GM20431 (cell line): Measurements from ENCODE around the gene RORB.
"Not testable (repeated sequence)": the region's sequence is repeated elsewhere in the genome, so short reads cannot be mapped to it uniquely, and the experiment has no call there.

Source experiments
- in situ Hi-C: fragments of 300-500 bp; cut with MseI, MboI; formaldehyde crosslinking; loops from one replicate; pipeline ENCODE4 v1.15.0; 2020; ENCODE audit warnings: low sequenced_read_pairs; ENCODE audit not compliant: unreplicated experiment

The RORB gene

DNA sequence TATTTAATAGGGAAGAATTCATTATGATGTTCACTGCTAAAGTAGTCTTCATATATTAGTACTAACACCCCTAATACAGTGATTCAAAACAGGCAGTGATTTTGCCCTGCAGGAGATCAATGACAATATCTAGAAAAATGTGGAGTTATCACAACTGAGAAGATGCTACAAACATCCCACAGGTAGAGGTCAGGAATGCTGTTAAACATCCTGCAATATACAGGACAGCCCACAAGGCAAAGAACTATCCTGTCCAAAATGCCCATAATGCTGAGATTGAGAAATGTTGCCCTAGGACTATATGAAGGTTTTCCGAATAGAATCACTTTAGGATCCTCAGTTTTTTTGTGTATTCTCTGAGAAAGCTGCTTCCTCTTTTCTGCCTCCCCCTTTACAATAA lies 15.3 kb downstream of the RORB start:
- in situ Hi-C loops, result no loop called here

DNA sequence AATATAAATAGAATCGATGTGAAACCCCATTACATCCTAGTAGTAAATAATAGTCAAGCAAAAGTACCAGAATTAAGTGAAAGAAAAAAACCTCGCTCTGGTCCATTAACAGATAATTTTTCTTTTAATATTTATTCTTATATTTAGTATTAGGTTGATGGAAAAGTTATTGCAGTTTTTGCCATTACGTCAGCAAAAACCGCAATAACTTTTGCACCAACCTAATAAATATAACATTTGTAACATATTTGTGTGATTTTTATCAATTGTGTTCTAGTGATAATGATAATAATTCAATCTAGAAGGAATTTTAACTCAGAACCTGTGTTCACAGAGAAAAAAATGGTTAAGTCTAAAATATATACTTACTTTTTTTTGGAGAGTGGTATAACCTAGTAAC lies 16.1 kb downstream of the RORB start:
- in situ Hi-C loops, result no loop called here

DNA sequence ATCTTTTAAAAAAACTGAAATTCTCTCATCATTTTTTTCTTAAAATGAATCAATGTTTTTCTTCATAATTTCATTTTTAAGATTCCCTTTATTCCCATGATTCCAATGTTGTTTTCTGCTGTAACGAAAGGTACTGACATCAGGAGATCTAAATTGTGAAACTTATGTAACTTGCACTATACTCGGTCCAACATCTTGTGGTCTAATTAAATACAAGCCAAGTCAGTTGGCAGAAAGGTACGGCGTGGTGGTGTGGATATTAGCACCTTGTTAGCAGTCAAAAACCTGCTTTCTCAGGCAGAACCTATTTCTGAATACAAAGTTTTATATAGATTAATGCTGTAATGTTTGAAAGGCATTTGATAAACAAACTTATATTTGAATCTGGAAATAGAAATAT lies 20.1 kb downstream of the RORB start:
- in situ Hi-C loops, result no loop called here

DNA sequence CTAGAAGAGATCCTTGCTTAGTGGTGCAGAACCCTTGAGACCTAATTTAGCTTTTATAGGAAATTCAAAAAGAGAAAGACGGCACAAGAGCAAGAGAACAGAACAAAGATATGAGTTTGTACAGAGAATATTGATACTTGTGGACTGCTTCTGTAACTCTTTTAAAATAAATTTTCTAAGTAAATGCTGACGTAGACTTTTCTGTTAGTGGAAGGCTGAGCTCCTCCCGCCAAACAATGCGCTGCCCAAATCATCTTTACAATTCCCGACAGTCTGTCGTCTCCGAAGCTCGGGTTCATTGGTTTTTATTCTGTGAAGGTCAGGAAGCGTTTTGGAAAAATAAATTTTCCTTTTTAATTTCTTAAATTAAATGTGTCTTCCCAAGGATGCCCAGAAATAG lies 22.3 kb downstream of the RORB start:
- in situ Hi-C loops, result no loop called here

DNA sequence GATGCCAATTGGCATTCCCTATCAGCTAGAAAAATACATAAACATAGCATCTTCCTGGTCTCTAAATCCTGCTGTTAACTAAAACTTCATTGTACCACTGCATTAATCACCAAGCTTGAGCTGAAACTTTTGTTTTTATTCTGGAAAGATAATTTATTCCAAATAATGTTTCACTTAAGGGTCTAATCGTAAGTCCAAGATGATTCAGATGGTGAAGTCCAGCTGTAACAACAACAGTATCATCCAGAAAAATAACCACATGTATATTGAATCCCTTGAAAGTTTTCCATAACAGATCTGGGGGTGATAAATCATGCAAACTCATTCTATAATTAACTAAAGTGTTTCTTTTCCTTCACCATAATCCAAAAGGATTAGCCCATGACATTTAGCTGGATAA lies 23.9 kb downstream of the RORB start:
- in situ Hi-C loops, result no loop called here

DNA sequence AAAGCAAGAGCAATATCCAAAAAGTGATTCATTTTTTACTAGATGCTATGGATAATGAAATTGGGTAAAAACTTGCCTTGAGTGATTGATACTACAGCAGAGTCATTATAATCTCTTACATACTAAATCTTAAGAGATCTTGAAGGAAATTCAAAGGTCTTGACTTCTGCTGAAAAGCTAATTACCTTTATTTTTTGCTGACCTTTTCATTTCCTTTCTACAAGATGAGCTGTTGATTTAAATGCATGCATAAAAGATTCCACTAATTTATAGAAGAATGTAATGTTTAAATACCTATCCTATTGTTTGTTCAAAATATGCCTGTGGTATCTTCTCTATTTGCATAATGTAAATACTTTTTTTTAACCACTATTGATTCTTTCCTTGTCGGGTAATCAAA lies 27.2 kb downstream of the RORB start:
- in situ Hi-C loops, result no loop called here

DNA sequence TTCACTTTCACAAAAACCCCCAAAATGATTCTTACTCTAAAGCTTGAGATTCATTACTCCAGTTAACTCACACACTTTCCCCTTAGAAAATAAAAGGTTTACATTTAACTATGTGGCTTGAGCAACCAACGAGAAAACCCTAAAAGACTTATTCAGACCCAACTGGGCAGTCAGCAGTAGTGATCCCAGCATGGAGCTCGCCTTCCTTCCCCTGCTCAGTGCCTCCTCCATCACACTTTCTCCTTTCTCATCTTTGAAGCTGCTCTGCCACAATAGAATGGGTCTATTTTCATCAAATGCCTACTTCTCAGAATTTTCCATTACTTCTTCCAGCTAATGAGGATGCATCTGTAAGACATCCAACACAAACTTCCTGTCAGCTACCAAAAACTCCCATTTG lies 29.1 kb downstream of the RORB start:
- in situ Hi-C loops, result no loop called here

DNA sequence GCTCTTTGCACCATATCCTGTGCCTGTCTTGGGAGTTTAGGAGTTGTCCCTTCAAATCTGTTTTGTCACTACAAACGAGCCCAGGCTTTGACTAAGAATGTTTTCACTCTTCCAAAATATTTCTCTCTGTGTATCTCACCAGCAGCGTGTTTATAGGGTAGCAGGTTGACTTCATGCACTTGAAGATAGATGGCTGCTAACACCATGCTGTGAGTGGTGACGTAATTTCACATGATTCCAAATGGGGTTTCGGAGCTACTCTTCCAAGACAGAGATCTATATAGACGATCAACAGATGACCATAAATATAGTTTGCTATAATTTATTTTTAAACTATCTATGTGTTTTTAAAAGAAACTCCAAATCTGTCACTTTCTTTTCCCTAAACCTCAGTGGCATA lies 30.6 kb downstream of the RORB start:
- in situ Hi-C loops, result no loop called here

DNA sequence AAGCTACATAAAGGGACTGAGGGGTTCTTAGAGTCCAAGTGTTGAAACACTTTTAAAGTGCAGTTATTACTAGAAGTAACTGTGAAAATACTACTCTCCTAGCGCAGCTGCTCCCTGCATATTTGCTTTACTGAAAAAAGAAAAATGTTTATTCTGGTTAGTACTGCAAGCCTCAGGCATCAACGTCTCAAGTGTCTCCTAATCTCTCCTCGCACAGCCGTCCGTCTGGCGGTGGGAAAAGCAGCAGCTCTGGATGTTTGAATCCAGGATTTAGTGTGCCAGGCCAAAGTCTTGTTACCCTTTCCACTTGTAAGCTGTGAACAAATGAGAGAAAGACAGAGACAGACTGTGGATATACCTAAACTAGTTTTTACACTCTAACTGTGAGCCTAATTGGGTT lies 31.1 kb downstream of the RORB start:
- in situ Hi-C loops, result no loop called here

DNA sequence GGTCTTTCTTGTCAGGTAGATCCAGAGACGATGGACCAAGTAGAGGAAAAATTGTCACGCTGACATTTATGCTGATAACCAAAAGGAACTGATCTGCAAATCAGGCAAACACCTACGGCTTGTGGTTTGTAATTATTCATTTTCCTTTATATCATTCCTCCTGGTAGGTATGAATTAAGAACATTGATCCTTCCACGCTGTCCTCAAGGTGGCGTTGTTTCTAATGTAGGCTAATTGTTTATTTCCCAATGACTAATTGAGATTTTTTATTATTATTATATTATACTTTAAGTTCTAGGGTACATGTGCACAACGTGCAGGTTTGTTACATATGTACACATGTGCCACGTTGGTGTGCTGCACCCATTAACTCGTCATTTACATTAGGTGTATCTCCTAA lies 33.3 kb downstream of the RORB start:
- in situ Hi-C loops, result not testable (repeated sequence)

DNA sequence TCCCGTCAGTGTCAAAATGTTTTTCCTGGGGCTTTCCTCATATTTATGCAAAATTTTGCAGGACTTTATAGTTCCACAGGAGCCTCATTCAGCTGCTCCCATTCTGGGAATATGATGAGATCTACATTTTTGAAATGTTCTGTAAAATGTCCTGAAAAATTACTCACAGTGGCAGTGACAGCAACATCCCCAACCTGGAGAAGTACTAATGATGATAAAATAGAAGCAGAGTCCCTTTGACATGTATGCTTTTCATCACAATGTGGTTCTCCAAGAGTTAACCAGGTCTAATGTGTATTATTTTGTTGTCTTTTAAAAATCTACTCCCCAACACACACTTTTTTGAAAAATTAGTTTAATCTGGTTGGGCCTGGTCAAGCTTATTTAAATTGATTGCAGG lies 36.1 kb downstream of the RORB start:
- in situ Hi-C loops, result no loop called here

DNA sequence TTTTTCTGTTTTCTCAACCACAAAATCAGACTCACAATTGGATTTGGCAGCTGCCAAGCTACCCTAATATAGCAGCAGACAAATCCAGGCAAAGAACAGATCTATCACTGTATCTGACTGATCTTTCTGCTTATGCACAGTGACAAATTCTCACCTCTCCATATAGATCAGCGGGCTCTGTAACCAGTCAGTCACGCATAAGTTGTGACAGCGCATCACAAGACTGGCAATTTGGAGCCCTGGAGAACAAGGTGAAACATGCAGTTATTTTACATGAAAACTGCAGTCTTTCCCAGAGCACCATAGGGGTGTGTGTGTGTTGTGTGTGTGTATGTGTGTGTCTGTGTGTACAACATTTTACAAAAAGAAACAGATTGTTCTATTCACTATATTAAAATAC lies 37.7 kb downstream of the RORB start:
- in situ Hi-C loops, result no loop called here

DNA sequence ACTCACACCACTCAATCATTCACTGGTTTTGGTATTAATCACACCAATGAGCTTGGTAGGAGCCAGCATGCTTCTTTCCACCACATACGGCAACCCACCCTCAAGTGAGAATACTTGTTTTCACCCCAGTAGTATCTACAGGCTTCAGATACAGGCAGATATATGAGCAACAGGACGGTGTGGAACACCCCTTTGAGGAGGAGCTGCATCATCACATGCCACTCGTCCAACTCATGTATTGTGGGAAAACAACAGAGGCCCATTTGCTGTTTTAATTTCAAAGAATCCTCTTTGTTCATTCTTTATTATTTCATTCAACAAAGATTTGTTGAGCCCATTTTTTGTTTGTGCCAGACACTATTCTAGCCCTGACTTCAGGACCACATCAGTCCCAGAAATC lies 46.0 kb downstream of the RORB start:
- in situ Hi-C loops, result no loop called here

DNA sequence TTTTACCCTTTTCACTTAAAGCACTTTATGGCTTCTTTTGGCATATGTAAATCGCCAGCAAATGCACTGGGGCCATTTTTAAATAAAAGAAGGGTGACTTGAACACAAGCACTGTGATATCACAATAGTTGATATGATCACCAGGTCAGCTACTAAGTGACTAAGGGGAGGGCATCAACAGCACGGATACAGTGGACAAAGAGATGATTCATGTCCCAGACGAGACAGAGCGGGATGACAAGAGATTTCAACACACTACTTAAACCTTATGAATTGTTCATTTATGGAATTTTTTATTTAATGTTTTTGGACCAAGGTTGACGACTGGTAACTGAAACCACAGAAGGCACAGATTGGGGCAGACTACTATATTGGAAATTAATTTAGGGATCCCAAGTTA lies 54.1 kb downstream of the RORB start:
- in situ Hi-C loops, result loop anchor here (25.0 kb wide), 1 partner anchor 864 kb away; no protein-coding TSS in a partner anchor

DNA sequence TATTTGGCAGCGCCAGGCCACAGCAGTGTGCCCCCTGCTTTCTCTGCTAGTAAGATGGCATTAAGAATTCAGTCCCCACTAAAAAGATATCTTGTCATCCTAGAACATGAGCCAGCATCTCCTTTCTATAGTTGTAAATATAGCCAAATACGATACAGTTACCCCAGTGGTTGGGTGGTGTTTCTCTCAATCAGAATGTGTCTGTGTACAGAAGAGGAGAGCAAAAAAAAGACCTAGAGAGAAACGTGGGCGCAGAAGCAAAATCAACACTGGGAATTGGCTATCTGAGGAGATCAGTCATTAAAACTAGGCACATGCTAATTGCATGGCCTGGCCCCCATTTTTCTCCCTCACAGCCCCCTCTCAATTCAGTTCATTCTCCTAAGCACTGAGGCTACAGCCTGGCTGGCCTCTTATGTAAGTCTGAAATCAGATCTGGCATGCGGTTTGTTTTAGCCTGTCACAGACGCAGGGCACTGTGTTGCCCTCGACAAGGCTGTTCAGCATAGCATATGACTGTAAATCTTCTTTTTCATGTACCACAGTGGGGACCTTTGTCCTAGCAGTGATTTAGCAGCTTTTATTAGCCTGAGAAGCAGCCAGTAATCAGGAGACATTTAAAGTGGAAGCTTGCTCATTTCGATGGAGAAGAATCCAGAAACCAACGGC lies 57.8 kb downstream of the RORB start:
- in situ Hi-C loops, result loop anchor here (25.0 kb wide), 1 partner anchor 868 kb away; no protein-coding TSS in a partner anchor

DNA sequence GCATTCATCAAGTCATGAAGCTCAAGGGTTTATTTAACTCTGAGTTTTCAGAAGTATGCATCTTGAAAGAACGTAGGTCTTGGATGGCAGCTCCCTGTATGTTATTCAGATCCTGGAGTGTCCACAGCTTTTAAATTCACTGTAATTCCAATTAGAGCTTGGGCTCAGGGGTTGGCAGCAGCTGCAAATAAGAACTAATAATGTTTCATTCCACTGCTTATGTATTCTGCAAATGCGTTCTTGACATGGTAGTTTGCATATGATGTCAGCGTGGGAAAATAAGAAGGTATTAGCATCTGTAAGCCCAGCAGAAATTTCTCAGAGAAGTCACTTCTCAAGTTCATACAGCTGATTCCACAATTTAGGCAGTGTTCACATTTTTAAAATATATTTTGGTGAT lies 58.4 kb downstream of the RORB start:
- in situ Hi-C loops, result loop anchor here (25.0 kb wide), 1 partner anchor 868 kb away; no protein-coding TSS in a partner anchor

DNA sequence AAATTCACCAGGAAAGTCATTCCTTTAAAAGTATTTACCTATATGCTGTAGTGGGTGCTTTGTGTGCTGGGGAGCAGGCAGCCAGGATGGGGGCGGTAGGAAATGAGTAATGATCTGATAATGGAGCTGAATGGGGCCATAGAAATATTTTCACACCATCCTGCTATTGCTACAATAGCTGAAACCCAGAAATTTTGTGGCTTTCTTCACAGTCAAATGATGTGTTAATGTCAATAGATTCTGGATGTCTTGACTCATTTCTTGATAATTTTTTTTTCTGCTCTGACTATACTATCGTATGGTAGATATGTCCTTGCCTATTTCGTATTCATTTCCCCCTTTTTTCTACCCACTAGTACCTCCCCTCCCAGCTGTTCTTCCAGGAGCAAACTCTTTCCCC lies 59.5 kb downstream of the RORB start:
- in situ Hi-C loops, result loop anchor here (25.0 kb wide), 1 partner anchor 869 kb away; no protein-coding TSS in a partner anchor

DNA sequence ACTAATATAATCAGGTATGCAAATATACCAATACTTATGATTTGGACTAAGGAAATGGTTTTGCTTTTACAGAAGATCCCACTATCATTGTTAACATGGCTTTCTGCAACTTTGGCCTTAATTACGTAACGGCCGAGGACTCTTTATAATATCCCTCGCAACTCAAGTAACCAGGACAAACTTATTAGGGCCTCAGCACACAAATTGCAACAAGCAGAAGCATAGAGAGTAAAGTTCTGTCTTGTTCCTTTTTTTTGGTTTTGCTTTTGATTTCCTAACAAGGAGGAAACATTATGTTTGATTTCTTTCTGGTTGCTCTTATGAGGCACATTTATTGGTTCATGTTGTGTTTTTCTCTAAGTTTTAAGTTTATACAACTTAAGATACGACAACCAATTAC lies 60.4 kb downstream of the RORB start:
- in situ Hi-C loops, result loop anchor here (25.0 kb wide), 1 partner anchor 870 kb away; no protein-coding TSS in a partner anchor

DNA sequence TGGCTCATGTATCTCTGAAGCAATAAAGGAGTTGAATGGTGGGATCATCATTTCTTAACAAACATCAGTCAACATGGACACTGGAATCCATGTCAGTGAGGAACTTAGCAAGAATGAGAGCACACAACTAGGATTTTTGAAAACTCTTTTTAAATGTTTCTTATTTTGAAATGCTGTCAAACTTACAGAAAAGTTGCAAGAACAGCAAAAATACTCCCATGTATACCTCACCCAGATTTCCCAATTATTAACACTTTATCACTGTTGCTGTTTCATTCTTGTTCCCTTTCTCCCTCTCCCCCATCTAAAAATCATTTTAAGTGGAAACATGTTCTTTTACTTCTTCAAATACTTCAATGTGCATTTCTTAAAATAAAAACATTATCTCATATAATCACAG lies 65.5 kb downstream of the RORB start:
- in situ Hi-C loops, result loop anchor here (25.0 kb wide), 1 partner anchor 875 kb away; no protein-coding TSS in a partner anchor

DNA sequence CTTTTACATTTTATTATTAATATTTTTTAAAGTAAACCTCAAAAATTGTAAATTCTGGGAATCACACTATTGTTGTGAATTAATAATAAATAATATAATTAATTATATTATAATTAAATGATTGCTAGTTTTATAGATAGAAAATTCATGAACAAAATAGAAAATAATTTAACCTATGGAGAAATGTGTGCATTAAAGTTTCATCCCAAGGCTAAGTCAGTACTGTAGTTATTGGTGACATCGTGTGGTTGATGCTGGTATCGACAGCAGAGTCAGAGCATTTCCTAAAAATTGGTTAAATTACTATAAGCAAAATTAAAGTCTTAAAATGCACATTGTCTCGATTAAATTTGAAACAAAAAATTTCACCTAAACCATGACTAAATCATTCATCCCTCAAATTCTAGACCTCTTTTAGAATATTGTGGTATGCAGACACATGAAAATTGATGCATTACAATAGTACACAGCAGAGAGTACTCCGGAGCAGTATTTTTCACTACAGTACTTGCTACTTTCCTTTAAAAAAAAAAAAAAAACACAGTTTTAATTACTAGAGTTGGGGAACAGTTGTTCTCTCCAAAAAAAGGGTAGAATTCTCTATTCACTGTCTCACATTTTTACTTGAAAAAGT lies 73.9 kb downstream of the RORB start:
- in situ Hi-C loops, result loop anchor here (25.0 kb wide), 1 partner anchor 884 kb away; no protein-coding TSS in a partner anchor

DNA sequence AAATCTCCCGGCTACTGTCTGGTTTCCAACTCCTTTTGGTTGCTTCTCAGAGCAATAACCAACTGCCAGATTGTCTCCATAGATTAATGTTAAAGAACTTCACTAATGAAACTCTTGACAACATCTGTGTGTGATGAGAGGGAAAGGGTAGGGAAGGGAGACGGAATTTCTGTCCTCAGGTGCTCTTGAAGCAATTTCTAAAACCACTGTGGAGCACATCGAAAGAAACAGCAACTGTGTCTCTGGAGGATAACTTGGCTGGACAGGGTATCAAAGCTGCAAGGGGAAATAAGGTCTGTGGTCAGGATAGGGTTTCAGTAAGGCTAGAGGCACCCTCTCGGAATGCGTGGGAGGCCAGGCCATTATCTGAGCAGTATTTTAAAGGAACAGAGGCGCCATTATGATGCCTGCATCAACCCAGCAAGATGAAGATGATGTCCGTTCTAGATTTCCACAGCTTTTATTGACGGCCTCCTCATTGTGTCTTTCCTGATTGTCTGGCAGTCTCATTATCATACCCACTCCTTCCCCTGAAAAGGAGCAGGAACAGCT lies 76.6 kb downstream of the RORB start:
- in situ Hi-C loops, result loop anchor here (25.0 kb wide), 1 partner anchor 886 kb away; no protein-coding TSS in a partner anchor
